Measurements from ENCODE around the gene GATD1.

The GATD1 gene

DNA sequence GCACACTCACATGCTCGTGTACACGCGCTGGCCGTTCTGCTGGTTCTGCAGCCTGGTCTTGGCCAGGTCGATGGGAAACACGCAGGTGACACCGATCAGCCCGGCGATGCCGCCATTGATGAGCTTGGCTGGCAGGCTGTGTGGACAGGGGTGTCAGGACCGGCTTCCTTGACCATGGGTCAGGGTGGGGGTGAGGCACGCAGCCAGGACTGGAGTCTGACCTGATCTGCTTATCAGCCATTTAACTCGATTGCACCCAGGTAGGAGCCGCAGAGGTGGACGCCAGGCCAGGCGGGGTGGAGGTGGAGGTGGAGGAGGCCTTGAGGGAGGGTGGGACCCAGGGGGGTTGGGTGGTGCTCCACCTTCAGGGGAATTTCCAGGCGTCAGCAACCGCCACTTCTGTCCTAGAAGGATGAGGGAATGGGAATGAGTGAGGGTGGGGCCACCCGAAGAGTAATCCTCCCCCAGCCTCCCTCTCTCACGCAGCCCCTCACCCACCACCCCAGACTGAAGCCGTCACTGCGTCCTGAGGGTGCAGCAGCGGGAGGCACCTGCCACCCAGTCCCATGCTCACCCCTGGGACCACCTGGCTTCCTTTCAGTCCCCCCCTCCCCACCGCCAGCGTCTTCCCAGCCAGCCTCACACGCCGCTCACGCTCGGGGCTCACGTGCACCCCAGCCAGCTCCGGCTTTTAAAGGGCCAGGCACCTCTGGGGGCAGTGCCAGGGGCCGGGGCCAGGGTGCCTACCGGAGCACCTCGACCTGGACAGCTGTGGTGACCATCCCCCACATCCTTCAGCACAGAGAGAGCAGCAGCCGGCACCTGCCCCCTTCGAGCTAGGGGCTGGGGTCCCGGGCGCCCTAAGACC lies 17.7 kb upstream of the GATD1 start:
- peak; percentile 41 for DNase-seq

DNA sequence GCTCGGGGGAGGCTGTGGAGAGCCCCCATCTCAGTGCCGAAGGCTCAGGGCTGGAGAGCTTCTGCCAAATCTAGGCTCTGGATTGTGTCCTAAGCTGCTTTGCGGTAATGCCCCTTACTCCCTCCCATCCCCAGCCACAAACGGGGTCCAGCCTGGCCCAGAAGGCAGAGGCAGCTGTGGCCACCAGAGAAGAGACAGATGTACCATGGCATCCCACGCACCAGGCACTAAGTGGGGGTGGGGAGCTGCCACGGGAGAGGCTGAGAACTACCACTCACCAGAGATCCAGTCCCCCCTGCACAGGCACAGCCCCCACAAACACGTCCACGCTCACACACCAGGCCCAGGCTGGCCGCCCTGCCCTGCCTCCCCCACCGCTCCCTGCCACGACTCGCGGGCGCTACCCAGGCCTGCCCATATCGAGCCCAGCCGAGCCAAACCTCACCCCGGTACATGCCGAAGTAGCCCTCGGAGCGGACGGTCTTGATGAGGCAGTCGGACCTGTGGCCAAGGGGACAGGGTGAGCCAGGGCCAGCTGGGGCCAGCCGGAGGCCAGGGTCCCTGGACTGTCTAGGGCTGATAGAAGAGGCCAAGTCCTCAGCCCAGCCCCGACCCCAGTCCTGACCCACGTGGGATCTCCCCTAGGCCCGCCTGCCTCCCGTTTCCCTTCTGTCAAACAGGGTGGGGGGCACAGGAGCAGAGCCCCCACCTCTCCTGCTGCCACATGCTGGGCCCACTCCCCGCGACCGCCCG lies 16.9 kb upstream of the GATD1 start:
- no peak for DNase-seq

DNA sequence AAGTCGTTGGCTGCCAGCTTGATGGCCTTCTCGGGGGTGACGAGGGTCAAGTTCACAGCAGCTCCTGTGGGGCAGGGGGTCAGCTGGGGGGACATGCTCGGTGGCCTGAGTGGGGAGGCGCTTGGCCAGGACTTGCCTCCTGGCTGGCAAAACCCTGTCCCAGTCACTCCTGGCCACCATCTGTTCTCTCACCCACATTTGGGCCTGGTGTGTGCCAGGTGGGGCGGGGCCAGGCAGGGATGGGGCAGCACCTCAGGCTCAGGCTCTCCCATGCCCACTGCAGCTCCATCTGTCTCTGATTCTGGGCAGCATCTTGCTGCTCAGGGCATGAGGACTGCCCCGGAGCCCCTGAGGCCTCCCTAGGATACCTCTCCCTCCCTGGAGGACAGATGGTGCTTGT lies 16.3 kb upstream of the GATD1 start:
- no peak for DNase-seq

DNA sequence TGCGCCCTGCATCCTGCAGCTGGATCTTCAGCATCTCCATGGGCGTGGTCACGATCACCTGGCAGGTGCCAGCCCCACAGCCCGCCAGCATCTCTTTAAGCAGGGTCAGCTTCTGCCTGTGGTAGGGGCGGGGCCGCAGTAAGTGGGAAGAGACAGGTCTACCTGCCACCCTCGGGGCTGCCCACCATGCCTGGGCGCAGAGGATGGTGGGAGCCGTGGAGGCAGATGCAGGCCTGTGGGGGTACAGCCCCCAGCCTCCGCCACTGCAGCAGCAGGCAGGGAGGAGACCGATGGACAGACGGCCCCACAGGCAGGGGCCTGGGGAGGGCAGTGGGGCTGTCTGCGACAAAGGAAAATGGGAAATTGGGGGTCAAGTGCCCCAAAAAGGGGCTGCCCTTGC lies 15.6 kb upstream of the GATD1 start:
- no peak for DNase-seq

DNA sequence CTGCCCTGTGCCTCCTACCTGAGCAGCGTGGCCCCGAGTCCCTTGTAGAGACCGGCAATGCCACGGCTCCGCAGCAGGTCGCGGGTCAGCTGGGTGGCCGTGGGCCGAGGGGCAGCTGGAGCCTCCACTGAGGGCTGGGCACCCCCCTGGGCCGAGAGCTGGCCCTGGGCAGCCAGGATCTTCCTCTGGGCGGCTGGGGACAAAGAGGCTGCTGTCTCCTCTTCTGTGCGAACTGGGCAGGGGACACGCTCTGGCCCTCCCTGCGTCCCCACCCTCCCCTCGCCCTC lies 15.2 kb upstream of the GATD1 start:
- no peak for DNase-seq

DNA sequence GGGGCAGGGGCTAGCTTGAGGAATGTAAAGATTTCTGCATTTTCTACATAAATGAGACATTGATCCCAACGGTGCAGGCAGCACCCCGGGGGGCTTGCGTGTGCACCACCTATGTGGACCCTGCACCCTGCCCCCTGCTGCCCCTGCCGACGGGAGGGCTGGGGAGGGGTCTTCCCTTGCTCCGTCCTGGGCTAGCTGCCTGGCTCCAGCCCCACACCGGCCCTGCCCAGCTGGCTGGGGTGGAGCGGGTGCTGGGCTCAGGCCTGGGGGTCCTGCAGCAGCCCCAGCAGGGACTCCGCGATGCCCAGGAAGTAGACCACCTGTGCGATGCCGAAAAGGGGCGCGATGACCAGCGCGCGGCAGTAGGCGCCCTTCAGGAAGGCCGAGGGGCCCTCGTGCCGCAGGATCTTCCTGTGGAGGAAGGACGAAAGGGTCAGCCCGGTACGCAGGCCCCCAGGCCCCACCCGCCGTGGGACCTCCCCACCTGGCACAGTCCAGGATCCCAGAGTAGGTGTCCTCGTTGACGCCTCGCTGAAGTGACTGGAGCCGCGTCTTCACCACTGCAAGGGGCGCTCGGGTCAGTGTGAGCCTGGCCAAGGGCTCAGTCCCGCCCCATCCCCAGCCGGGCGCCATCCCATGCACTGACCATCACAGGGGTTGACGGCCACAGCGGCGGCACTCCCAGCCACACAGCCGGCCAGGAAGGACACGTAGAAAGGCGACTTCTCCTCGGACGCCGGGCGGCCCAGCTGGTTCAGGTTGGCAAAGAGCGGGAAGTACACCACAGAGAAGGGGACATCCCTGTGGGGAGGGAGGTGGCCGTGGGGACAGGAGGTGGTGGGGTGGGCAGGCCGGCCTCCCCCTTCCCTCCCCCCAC lies 14.6 kb upstream of the GATD1 start:
- DNase-seq, result no peak

DNA sequence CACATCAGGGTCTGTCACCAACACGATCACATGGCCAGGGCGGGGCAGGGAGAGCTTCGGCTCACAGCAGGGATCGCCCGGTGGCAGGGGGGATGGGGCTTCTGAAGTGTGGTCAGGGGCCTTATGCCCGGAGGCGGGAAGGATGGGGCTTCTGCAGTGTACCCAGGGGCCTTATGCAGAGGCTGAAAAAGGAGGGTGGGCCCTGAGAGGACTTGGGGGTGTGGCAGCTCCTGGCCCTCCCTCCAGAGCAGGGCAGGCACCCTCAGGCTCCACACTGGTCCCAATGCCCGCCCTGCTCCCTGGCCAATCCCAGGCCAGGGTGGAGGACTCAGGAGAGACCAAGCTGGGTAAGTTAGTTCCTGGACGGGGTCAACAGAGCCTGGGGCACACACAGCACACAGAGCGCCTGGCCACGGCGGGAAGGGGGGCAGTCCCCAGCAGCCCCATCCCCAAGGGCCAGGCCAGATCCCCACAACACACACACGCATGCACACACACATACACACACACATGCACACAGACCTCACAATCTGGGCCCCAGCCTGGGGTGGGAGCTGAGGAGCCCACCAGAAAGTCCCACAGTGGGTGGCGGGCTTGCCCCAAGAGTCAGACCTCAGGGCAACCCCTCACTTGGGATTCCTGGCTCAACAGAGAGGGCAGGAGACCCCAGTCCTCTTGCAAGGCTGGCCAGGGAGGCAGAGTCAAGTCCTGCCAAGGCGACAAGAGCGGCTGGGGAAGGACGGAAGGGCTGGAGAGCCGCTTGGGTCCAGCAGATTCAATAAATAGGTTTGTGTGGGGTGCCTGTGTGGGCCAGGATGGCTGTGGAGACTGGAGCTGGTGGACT lies 13.7 kb upstream of the GATD1 start:
- DNase-seq, result no peak

DNA sequence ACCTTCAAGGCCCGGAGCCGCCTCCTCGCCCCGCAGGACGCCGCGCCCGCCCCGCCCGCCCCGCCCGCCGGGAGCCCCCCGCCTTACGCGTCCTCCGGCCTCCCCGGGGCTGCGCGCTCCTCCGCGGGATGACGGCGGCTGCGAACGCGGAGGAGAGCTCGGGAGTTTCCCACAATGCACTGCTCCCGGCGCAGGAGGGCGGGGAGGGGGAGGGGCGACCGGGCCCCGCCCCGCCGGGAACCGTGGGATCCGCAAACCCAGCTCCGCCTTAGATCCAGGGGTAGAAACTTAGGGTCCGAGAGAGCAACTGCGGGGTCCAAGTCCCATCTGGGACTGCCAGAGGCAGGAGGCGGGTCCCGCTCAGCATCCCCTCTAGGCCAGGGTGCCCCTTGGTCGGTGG lies 12.7 kb upstream of the GATD1 start, which contains the start of gene CEND1:
Gene CEND1 (minus strand): TSS at position 148 of the 400 bp plus-strand sequence. CDS start 1,514 bp downstream, outside the sequence.
- peak; percentile 55 for DNase-seq

DNA sequence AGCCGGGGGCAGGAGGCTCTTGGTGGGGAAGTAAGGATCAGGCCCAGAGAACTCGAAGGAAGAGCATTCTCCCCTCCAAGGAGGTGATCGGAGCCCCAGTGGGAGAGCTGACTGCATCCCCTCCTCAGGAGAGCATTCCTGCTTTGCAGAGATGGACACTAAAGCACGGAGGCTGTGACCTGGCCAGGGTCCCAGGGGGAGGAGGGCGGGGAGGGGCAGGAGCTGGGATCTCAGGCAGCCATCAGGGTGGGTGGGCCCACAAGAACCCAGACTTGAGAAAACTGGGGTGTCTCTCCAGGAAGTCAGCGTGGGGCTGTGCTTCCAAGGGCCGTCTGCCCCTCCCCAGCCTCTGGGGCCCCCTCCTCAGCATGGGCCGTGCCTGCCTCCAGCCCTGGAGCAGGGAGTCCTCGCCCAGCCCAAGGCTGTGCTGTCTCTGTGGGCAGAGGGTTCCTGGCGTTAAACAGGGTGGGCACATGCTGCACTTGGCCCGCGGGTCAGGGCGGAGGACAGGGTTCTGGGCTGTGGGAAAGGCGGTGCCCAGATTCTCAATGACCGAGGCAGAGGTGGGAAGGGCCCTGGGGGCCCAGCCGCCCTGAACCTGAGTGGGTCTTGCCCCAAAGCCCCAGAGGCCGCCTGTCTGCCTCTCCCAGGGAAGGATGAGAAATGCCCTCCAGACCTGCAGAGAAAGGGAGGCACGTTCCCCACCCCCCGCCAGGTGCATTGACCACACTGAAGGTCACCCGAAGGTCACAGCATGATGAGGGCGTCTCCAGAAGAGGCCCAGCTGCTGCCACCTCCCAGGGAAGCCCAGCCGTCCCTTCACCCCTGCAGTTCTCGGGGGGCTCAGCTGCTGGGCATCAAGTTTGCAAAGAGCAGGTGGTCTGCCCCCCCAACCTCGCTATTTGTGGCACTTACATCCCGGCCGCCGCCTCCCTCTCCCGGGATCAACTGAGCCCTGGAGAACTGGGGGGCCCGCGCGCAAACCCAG lies 12.0 kb upstream of the GATD1 start:
- no peak for DNase-seq

DNA sequence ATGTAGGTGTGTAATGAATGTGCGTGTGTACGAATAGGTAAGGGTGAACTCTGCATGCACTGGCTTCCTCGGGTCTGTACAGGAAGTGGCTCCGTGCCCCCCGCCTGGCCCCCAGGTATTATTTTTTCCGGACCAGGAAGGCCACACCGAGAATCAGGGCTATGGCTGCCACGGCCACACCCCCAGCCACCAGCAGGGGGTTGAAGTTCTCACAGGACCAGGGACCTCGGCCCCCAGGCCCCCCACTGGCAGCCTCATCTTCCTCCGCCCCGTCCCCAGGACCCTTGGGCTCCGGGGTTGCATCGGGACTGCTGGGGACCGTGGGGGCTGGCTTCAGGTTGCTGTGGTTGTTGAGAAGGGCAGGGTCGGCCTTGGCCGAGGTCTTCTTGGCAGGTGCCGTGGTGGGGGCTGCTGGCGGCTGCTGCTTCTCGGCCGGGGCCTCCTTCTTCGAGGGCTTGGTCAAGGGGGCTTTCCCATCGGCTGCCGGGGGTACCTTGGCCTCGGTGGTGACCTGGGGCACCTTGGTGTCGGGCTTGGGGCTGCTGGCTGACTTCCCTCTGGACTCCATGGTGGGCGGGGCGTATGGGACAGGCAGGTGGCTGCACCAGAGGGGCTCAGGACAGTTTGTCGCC lies 10.8 kb upstream of the GATD1 start:
- DNase-seq, result no peak

DNA sequence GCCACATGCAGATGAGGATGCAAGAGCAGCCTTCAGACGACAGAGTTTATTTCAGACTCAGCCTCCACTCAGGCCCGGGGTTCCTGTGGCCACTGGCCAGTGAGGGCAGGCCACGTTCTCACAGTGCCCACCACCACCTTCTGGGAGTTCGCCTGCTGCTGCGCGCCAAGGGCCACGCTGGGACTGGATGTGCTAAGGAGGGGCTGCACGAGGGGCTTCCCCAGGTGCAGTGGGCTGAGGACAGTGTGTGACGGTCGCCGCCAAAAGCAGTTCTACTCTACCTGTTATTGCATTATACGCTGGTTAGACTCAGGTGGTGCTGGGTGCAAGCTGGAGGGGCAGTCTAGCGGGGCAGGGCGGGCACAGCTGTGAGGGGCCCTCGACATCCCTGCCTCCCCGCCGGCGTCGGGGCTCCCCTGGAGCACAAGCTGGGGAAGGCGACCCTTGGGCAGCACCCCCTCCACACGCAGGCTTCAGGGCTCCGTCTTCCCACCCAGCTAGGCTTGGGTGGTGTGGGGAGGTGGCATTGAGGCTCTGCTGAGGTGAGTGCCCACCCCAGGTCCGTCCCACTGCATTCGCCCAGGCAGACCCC lies 9.9 kb upstream of the GATD1 start:
- DNase-seq, result no peak

DNA sequence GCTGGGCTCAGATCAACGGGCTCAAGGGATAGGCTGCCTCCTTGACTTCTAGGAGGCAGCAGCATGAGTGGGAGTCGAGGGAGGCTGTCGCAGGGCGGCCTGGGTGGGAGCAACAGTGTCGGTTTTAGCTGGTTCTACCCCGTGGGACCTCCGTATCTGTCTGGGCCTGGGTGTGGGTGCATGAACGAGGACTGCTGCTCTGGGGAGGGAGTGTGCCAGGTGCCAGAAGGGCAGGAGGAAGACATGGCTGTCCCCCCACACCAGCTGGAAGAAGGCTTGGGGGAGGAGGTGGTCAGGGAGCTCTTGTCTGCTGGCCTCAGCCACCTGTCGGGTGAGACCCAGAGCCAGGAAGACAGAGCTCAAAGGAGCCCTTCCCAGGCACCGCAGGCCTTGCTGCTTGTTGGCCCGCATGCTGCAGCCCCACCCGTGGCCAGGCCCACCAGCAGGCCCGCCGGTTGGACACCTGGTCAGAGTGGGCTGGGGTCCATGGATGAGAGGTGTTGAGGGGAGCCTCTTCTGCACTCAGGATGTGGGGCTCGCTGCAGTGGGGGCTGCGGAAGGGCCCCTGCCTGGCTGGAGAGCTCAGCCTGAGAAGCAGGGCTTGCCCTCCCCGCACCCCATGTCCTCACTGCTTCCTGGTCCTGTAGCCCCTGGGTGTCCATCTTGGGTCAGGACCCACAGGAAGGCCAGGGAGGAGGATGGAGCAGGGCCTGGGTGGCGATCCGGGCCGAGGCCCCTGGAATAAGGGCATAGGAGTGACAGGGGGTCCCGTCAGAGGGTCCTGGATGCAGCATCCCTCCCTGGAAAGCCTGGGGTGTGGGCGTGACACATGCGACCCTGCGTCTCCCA lies 9.2 kb upstream of the GATD1 start:
- no peak for DNase-seq

DNA sequence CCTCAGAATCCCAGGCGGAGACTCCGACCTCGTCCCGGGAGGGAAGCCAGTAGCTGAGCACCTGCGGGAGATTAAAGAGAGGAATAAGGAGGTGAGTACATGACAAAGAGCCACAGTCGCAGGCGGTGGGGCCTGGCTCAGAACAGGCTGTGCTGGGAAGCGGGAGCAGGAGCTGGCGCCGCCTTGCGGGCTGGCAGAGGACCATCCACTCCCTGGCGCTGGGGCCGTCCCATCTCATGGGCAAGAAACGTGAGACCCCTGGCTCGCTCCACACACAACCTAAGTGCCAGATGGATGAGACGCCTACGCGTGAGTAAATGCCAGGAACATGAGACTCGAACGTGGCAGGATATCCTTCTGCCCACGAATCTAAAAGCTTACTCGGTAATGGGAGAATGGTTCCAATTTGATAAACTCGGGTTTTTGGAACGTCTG lies 6.3 kb upstream of the GATD1 start:
- DNase-seq, result peak; percentile 48

DNA sequence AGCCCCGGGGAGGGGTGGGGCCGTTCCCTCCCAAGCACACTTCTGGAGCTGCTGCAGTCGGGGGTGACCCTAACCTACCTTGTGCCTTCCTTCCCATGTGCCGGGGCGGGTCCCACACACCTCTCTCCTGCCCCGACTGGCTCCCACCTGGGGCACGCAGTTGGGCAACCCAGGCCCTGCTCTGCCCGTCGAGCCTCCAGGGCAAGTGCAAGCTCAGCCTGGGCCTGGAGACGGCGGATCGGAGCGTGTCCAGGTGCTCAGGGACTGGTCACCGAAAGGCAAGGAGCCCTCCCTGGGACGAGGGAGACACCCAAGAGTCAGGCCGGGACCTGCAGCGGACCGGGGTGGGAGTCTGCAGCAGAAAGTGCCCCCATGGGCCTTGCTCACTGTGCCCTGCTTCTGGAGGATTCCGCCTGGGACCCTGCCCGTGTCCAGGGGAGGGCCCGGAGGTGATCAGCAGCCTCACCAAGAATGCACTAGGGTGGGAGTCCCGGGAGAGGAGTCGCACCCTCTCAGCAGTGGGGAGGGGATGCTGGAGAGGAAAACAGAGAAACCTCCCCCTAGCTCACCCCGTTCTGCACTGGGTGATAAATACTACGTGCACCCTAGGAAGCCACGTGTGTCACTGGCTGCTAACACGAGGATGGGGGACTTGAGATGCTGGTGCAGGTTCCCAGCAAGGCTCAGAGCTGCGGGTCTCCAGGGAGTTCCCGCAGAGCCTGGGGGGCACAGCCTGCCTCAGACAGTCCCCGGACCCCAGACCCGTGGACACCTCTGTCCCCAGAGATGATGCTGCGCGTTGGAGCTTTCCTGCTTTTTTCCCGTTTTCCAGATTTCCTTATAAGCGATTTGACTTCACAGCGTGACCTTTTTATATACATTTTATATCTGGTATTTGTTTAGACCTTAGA lies 5.2 kb upstream of the GATD1 start:
- DNase-seq, result no peak

DNA sequence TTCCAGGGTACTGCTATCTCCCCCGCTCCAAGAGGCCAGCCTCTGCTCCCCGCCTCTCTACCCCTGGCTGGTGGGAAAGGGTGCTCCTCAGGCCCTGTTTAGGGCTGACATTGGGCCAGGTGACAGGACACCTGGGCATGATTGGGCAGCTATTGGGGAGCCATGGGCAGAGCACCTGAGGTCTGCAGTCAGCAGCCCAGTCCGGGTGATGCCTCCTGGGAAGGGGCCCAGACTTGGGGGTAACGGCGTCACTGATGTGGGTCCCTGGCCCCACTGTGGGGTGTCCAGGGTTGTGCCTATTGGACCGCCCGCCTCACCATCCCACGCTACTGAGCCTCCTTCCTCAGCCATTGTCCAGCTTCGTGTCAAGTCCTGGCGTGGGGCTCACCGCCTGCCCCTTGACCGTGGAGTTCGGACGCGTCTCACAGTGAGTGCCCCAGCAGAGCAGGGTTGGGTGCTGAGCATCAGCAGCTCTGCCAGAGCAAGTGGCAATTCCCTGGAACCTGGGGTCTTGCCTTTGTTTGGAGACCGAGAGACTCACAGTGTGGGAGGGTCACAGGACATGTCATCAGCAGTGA lies 2.8 kb upstream of the GATD1 start:
- no peak for DNase-seq

DNA sequence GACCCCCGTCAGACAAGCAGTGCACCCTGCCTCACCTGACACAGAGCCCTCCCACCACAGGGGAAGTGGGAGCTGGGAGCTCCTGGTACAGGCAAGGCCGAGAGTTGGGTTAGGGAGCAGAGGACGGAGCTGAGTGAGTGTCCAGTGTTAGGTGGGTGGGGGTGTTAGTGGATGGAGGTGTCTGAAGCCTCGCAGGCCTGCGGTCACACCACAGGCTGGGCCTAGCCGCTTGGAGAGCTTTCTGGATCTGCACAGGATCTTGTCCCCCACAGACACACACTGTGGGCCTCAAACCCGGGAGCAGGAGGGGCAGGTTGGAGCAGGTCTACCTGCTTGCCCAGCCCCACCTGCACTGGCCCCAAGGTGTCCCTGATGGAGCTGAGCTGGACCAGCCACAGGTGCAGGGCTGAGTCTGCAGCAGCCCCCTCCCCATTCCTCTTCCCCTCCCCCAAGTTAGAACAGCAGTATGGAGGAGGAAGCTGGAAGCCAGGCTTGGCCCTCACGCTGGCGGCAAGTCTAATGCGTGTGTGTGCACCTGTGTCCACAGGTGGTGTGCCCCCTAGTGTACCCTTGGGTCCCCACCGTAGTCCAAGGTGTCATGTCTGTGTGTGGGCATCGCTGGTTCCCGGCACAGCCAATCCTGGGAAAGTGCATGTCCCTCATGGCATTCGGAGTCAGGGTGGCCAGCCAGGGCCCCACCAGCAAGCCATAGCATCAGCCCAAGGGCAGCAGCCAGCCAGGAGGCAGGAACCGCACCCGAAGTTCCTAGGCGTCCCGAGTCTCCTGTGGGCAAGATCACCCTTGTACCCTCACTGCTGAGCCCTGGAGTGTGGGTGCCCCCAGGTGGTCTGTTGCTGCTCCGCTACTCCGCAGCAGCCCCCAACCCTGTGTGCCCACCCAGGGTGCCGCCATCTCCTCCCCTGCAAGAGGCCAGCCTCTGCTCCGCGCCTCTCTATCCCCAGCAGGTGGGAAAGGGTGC lies 2.0 kb upstream of the GATD1 start:
- no peak for DNase-seq

All from NCI-H1436 (cell line).